NCI-H526 (cell line): ENCODE data around the gene LRRC58.

Experiments used
- DNase-seq, 2 experiments: peaks; one replicate each; lab custom pipeline; 2025; lab: John Stamatoyannopoulos, UW

LRRC58 gene

GRCh38 chr3:120276767-120277166 is 72.4 kb downstream of the LRRC58 start:
- no peak for DNase-seq

GRCh38 chr3:120275618-120276017 is 73.5 kb downstream of the LRRC58 start:
- peak; percentile 50 to 67 for DNase-seq

GRCh38 chr3:120274739-120275167 is 74.4 kb downstream of the LRRC58 start:
- no peak for DNase-seq
